Measurements from ENCODE around the gene CEBPA.

DNA sequence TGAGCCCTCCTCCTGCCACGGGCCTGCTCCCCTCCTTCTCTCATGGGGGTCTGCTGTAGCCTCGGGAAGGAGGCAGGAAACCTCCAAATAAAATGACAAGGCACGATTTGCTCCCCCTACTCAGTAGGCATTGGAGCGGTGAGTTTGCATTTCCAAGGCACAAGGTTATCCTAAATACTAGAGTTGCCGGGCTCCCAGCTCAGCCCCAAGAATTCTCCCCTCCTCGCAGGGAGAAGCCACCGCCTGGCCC lies 1.5 kb downstream of the CEBPA start:
- TF ChIP-seq, protein P1, sequence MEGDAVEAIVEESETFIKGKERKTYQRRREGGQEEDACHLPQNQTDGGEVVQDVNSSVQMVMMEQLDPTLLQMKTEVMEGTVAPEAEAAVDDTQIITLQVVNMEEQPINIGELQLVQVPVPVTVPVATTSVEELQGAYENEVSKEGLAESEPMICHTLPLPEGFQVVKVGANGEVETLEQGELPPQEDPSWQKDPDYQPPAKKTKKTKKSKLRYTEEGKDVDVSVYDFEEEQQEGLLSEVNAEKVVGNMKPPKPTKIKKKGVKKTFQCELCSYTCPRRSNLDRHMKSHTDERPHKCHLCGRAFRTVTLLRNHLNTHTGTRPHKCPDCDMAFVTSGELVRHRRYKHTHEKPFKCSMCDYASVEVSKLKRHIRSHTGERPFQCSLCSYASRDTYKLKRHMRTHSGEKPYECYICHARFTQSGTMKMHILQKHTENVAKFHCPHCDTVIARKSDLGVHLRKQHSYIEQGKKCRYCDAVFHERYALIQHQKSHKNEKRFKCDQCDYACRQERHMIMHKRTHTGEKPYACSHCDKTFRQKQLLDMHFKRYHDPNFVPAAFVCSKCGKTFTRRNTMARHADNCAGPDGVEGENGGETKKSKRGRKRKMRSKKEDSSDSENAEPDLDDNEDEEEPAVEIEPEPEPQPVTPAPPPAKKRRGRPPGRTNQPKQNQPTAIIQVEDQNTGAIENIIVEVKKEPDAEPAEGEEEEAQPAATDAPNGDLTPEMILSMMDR (IDR thresholded peaks at IDR 0.05), result no peak
- TF ChIP-seq EZH2 (IDR thresholded peaks at IDR 0.05; ENCODE audit: borderline replicate concordance, insufficient read depth, low read depth, low read length, poor library complexity, severe bottlenecking), result no peak

All from B cell (primary cell).